ENCODE measurements around the gene MEIS1. TPM values are rescaled to one million over a fixed set of nuclear protein-coding genes. Genes with fewer than 3 reads are reported as not detected.

Gene MEIS1
- total RNA-seq, 1 experiment from 2014 or later, result 4.1 TPM

- ATAC-seq (no peak), DNase-seq (no peak)
- Histone ChIP-seq H3K36me3 (ENCODE audit: low read depth, low read length) (no peaks in the 10 kb centered on the region), H3K4me1 (ENCODE audit: insufficient read depth, low read length) (no peaks in the 10 kb centered on the region), H3K9me3 (ENCODE audit: low read length) (no peaks in the 10 kb centered on the region), H3K9ac (ENCODE audit: low read length) (no peak overlapping the region), H3K27ac (ENCODE audit: low read length) (no peak overlapping the region), H3K79me2 (ENCODE audit: low read length) (no peaks in the 10 kb centered on the region), H3F3A (ENCODE audit: low read length, unreplicated experiment) (no peaks in the 10 kb centered on the region), H3K27me3 (ENCODE audit: low read length) (no peaks in the 10 kb centered on the region), H2AFZ (ENCODE audit: low read length) (no peak overlapping the region), H3K4me2 (ENCODE audit: low read length) (no peak overlapping the region), H3K4me3 (ENCODE audit: low read length) (no peak overlapping the region), H3K9me2 (replicated peaks; ENCODE audit: low read length) (no peaks in the 10 kb centered on the region), H4K20me1 (ENCODE audit: low read length) (no peaks in the 10 kb centered on the region)
- POLR2A ChIA-PET (ENCODE audit: unreplicated experiment), result no interaction called here
- BruUV-seq (replicated peaks), result no TSS peak
- CTCF ChIA-PET, result no interaction called here
- no peak for TF ChIP-seq CTCF (conservative IDR thresholded peaks at IDR 0.05; ENCODE audit: low read depth, low read length)
- TF ChIP-seq EZH2phosphoT487 (IDR thresholded peaks at IDR 0.05; ENCODE audit: borderline replicate concordance, low read length), result no peak
- TF ChIP-seq EZH2 (IDR thresholded peaks at IDR 0.05; ENCODE audit: low read length, unreplicated experiment), result no peak
- intact Hi-C loops (cut with micrococcal nuclease), result no loop called here
Measured at GRCh38 chr2:66463206-66463755, 28.4 kb downstream of the MEIS1 start.

- ChIA-PET CTCF (no interaction called here), POLR2A (ENCODE audit: unreplicated experiment) (no interaction called here)
- BruUV-seq (replicated peaks), result no TSS peak
Measured at GRCh38 chr2:66464930-66465637, 30.2 kb downstream of the MEIS1 start.

More at GRCh38 chr2:66464930-66465637, 30.2 kb downstream of the MEIS1 start:
- H3K27me3 ChIP-seq (ENCODE audit: low read length), result no peaks in the 10 kb centered on the region
- H3F3A ChIP-seq (ENCODE audit: low read length, unreplicated experiment), result no peaks in the 10 kb centered on the region
- H4K20me1 ChIP-seq (ENCODE audit: low read length), result no peaks in the 10 kb centered on the region
- H3K4me1 ChIP-seq (ENCODE audit: insufficient read depth, low read length), result no peaks in the 10 kb centered on the region
- ATAC-seq (no peak), DNase-seq (no peak)
- H2AFZ ChIP-seq (ENCODE audit: low read length), result no peak overlapping the region
- no peaks in the 10 kb centered on the region for H3K79me2 ChIP-seq (ENCODE audit: low read length)
- intact Hi-C loops (cut with micrococcal nuclease), result no loop called here
- H3K9me2 ChIP-seq (replicated peaks; ENCODE audit: low read length), result no peaks in the 10 kb centered on the region
- no peak overlapping the region for H3K9ac ChIP-seq (ENCODE audit: low read length)
- H3K36me3 ChIP-seq (ENCODE audit: low read depth, low read length), result no peaks in the 10 kb centered on the region
- TF ChIP-seq EZH2phosphoT487 (IDR thresholded peaks at IDR 0.05; ENCODE audit: borderline replicate concordance, low read length) (no peak), CTCF (conservative IDR thresholded peaks at IDR 0.05; ENCODE audit: low read depth, low read length) (no peak), EZH2 (IDR thresholded peaks at IDR 0.05; ENCODE audit: low read length, unreplicated experiment) (no peak)
- H3K4me3 ChIP-seq (ENCODE audit: low read length), result no peak overlapping the region
- H3K9me3 ChIP-seq (ENCODE audit: low read length), result no peaks in the 10 kb centered on the region
- H3K27ac ChIP-seq (ENCODE audit: low read length), result no peak overlapping the region
- H3K4me2 ChIP-seq (ENCODE audit: low read length), result no peak overlapping the region
